Measurements from ENCODE around the gene AMPD2.

AMPD2 gene

GRCh38 chr1:109619576-109620400, at the start of gene AMPD2, which contains the start of gene GNAT2:
Gene AMPD2, plus strand, starts transcription at chr1:109619837. Its CDS starts 1,339 bp downstream, at chr1:109621176.
Gene GNAT2, minus strand, starts transcription at chr1:109619616. Its CDS starts 6,746 bp downstream, at chr1:109612870.
- peak; percentile 31 for DNase-seq

- DNase-seq = no peak
Measured at GRCh38 chr1:109570414-109570813, 49.2 kb upstream of the AMPD2 start.

DNA sequence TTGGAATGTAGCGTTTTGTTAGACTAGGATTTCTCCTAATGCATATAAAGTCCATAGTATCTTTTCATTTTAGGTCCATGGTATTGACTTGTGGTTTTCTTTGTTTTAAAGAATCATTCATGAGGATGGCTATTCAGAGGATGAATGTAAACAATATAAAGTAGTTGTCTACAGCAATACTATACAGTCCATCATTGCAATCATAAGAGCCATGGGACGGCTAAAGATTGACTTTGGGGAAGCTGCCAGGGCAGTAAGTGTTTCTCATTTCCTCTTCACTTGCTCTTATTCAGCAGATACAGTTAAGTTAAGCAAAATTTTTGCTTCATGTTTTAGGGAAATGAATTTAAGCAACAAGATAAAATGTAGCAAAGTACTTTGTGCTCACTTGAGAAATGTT, 45.9 kb upstream of the AMPD2 start:
- DNase-seq = no peak

DNA sequence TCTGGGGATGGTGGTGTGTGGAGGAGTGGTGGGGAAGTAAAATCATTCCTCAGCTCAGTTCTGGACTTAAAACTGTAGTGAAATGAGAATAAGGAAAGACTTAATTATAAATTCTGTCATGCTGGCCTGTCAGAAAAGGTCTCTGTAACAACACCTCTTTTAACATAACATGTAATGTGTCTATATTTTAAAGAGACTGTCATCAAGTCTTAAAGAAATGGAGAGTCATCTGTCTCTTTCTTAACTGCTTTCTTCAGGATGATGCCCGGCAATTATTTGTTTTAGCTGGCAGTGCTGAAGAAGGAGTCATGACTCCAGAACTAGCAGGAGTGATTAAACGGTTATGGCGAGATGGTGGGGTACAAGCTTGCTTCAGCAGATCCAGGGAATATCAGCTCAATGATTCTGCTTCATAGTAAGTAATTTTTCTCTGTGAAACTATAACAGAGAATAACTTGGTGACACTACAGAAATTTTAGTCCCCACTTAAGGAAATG, 40.6 kb upstream of the AMPD2 start:
- no peak for DNase-seq

DNA sequence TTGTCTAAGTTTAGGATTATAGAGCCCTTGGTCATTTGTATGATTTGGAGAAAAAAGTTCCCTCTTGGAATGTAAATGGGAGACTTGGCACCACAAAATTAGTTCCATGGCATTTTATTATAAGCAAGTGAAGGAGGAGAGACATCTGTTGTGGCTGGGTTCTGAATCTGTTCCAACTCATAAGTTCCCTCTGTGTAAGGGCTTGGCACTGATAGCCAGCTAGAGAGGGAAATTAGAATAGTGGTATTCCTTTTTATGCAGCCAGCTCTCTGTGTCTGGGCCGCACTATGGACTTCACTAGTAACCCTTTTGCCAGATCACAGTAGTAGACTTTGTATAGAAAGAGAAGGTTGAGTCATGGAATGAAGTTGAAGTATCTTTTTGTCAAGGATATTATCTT, 40.1 kb upstream of the AMPD2 start:
- DNase-seq = peak; percentile 72

DNA sequence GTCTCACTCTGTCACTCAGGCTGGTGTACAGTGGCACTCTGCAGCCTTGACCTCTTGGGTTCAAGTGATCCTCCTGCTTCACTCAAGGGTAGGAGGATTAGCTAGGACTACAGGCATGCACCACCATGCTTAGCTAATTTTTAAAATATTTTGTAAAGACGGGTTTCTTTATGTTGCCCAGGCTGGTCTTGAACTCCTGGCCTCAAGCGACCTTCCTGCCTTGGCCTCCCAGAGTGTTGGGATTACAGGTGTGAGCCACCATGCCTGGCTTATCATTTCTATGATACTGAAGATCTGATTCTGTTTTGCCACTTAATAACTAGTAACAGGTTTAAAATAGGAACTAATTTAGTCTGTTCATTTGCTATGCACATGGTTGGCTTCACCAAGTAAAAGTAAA, 37.6 kb upstream of the AMPD2 start:
- no peak for DNase-seq

DNA sequence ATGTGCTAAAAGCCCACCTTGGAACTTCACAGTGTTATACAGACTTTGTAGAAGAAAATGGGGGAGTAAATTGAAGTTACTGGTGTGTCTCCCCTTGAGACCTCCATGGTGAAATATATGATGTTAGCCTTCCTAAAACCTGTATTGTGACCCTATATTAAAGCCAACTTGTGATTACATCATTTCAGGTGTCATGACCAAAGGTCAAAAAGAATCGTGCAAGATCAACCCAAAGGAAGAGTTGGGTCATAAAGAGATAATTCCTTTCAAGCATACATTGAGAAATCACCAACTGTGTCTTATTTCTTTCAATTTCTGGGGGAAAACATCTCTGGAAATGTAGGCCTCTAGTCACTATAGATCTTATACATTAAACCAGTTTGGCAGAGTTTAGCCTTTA, 34.9 kb upstream of the AMPD2 start:
- no peak for DNase-seq

DNA sequence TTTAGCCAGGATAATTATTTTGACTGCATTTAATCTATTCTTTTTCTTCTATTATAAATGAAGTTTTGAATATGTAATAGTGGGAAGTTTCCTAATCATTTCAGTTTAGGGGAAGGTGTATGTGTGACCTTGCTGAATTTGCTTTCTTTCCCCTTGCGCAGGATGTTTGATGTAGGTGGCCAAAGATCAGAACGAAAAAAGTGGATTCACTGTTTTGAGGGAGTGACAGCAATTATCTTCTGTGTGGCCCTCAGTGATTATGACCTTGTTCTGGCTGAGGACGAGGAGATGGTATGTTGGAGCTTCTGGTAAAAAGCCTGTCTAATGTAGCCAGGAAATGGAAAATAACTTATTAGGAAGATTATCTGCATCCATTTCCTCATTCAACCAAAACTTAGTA, 33.6 kb upstream of the AMPD2 start:
- no peak for DNase-seq

GRCh38 chr1:109589177-109589576, 30.5 kb upstream of the AMPD2 start:
- DNase-seq = no peak

DNA sequence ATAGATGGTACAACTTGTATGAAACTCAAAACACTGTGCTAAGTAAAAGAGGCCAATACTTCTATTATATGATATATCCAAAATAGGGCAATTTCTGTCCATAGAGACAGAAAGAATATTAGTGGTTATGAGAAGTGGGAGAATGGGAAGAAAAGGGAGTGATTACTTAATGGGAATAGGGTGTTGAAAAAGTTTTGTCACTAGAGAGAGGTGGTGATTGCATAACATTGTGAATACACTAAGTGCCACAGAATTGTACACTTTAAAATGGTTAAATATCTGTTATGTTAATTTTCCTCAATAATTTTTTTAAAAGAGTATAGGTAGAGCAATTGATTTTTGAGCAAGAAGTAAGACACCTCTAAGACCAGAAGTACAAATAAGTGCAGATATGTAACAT, 30.0 kb upstream of the AMPD2 start:
- no peak for DNase-seq

GRCh38 chr1:109592916-109593315, 26.7 kb upstream of the AMPD2 start:
- no peak for DNase-seq

DNA sequence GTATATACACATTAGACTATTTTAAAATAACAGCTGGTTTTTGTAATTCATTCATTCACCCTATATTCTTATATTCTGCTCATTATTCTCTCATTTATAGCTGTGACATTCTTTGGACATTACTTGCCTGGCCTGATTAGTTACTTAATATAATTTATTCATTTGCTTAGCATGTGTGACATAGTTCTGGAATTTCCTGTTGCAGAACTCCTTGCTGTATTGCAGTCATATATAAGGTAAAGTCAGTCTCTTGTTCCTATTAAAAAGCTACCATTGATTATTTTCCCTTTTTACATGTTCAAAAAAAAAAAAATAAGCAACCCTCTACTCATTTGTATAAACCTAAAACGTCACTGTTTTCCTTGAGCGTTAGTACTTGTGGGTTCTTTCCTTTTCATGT, 24.1 kb upstream of the AMPD2 start:
- DNase-seq = no peak

GRCh38 chr1:109598156-109598555, 21.5 kb upstream of the AMPD2 start:
- DNase-seq = no peak

GRCh38 chr1:109598655-109599054, 21.0 kb upstream of the AMPD2 start:
- DNase-seq = no peak

- no peak for DNase-seq
Measured at GRCh38 chr1:109603229-109603628, 16.4 kb upstream of the AMPD2 start.

DNA sequence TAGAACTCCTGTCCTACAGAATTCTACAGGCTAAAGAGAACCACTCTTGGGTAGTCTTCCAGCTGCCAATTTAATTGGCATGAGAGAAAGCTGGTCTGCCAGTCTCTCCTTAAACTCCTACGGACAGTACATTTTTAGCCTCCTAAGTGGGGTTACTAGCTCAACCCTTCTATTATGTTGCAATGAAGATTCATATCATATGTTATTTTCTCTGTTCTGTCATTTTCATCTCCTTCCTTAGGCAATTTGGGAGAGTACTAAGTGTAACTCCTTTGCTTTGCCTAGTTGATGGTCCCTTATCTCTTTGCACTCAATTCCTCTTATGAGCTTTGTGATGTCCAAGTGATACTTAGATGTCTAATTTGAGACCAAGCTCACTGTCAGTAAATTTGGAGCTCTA, 14.3 kb upstream of the AMPD2 start:
- DNase-seq = no peak

DNA sequence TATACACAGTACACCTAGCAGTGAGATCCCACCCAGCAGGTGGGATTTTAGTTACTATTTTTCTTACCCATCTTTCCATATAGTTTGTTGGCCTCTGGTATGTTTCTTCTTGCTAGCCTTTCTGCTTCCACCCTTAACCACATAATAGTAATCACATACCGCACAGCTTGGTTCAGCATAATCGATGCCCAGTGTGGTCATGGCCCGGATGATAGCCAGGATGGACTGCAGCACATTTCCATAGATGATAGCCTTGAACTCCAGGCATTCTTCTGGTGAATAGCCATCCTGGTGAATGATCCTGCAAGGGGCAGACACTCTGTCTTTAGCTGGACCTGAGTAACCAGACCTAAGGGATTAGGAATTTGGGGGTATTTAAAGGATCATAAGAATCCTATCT, 9.8 kb upstream of the AMPD2 start:
- DNase-seq = no peak

DNA sequence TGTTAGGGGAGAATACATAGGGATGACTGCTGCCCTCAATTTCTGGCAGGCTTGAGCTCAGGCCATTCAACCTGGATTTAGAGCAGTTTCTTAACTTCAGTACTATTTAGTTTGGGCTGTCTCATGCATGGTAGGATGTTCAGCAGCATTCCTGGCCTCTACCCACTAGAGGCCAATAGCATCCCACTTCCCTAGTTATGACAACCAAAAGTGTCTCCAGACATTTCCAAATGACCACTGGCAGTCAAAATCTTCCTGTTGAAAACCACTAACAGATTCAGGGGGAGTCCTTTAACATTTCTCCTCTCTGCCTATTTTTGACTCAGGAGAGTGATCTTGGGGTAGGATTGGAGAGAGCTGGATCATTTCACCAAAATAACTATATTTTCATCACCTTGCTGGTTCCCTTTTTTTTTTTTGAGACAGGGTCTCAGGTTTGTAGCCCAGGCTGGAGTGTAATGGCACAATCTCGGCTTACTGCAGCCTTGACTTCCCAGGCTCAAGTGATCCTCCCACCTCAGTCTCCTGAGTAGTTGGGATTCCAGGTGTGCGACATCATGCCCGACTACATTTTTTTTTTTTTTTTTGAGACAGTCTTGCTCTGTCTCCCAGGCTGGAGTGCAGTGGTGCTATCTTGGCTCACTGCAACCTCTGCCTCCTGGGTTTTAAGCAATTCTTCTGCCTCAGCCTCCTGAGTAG, 8.9 kb upstream of the AMPD2 start:
- DNase-seq = no peak

GRCh38 chr1:109611308-109611990, 8.2 kb upstream of the AMPD2 start:
- DNase-seq = no peak

DNA sequence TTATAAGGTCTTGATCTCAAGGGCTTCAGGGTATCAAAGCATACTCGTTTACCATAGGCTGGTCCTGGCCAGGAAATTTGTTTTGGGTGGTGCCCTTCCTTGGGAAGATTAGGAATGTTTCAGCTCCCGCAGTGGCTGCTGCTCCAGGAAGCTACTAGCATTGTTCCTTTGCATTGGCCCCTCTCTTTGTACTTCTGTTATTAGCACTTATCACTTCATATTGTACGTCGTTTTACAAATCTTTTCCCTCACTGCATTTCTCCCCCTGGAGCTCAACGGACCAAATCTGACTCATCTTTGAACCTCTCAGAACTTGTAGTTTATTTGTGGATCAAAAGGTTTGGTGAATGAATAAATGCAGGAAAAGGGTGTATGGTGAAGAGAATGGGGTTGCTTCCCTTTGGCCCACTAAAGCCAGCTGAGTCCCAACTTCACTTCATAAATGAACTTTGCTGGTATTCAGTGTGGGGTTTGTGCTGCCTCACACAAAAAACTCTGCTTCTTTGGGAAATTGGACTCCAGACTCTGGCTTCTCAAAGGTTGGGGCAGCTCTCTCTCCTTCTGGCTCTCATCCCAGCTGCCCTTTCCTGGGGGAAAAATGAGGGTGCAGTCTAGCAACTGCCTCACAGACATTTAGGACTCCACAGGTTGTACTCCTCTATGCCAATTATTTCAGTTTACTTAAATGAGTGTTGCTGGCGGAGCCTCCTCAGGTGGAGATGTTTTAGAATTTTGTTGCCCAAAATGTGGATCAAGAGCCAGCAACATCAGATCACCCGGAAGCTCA, 6.1 kb upstream of the AMPD2 start:
- no peak for DNase-seq

DNA sequence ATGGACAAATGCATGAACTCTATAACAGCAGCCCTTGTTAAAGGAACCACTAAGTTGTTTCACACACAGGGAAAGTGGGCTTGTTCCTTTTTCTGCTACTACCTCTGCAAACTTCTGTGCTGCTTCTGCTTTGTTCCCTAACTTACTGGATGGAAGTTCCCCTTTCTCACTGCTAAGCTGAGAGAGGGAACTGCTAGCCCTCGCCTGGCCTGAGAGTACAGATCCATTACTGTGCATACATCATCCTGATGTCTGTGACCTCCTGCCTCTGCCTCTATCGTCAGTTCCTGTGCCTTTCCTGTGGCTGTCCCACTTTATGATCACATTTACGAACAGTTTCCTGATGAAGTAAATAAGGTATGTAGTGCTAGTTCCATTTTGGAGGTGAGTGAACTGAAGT, 3.8 kb upstream of the AMPD2 start:
- DNase-seq = peak; percentile 11

DNA sequence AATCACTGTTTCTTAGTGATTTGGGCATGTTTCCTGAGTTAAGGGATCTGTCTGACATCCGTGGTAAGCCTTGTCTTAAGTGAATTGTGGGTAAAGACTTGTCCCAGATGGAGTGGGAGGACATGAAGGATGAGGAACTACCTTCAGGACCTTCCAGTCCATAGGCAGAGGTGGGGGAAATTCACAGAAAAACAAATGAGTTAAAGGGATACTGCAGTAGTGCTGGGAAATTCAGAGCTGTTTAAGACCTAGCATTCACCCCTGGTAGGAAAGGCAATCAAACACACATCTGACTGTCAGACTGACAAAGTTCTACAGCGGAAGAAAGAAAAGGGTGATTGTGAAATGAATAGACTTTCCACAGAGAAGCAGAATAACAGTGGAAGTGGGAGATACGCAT, 3.2 kb upstream of the AMPD2 start:
- no peak for DNase-seq

DNA sequence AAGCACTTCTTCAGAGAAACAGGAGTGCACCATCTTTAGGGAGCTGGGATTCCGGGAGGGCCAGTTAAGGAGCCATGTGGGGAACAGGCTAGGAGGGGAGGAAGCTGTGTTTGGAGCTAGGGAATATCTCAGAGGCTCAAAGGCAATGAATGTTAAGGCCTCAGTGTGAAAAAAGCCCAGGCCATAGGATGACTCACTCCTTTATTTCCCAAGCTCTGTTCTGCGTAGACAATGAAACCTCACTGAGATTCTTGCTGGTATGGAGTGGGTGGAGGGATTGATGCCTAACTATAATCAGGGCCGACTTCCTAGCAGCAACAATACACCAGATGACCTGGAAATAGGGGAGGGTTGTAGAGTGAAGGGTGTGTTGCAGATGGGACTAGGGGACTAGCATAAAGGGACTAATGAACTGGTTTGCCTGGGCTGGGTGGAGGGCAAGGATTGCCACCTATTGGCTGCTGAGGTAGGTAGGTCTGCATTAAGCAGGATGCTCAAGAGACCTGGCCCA, 2.3 kb upstream of the AMPD2 start:
- DNase-seq = no peak
